Natural killer cell (primary cell): ENCODE data around the gene GABBR2. TPM values are rescaled to one million over a fixed set of nuclear protein-coding genes. Genes with fewer than 3 reads are reported as not detected.

Experiments used
- ATAC-seq, 3 donors: fragments of 150-1000 bp in 2 of 3; fragments of 200-7000 bp in 1 of 3; cut with Tn5 transposase; 1 replicate in 1 of 3; 2 replicates in 2 of 3; pipeline ENCODE4 v1.10.0; 2021; ENCODE audit warnings: mild to moderate bottlenecking in 2 of 3, moderate library complexity in 2 of 3
- DNase-seq, 2 donors: peaks; one replicate each; pipeline versions ENCODE4 v3.0.0 to v3.0.0-alpha.2; 2013 to 2021; ENCODE audit warnings: mixed read lengths in 1 of 2
- H3K27ac ChIP-seq: one replicate; pipeline ENCODE4 v1.5.1; 2013; ENCODE audit warnings: mild to moderate bottlenecking, low read length
- H3K27me3 ChIP-seq: one replicate; pipeline ENCODE4 v1.6.1; 2013; ENCODE audit warnings: low read length; ENCODE audit not compliant: control insufficient read depth, insufficient read depth
- H3K36me3 ChIP-seq: one replicate; pipeline ENCODE4 v1.6.1; 2013; ENCODE audit warnings: low read length; ENCODE audit not compliant: control insufficient read depth, insufficient read depth
- H3K4me1 ChIP-seq: one replicate; pipeline ENCODE4 v1.6.1; 2013; ENCODE audit warnings: low read length; ENCODE audit not compliant: control insufficient read depth, insufficient read depth
- H3K4me3 ChIP-seq: one replicate; pipeline ENCODE4 v1.5.1; 2013; ENCODE audit warnings: low read length
- H3K9me3 ChIP-seq: one replicate; pipeline ENCODE4 v1.6.1; 2013; ENCODE audit warnings: low read length; ENCODE audit not compliant: control insufficient read depth, insufficient read depth
- H3K27ac Mint-ChIP-seq, 2 donors: one replicate each; pipeline ENCODE4 v1.8.0; 2022; ENCODE audit warnings: mild to moderate bottlenecking in 2 of 2, mixed read lengths in 2 of 2, moderate library complexity in 1 of 2
- H3K27me3 Mint-ChIP-seq, 2 donors: one replicate each; pipeline ENCODE4 v1.8.0; 2022; ENCODE audit warnings: low read depth in 2 of 2, mixed read lengths in 2 of 2
- H3K36me3 Mint-ChIP-seq: one replicate; pipeline ENCODE4 v1.8.0; 2022; ENCODE audit warnings: mixed read lengths
- H3K4me1 Mint-ChIP-seq, 2 donors: one replicate each; pipeline ENCODE4 v1.8.0; 2022; ENCODE audit warnings: mixed read lengths in 2 of 2
- H3K4me3 Mint-ChIP-seq: one replicate; pipeline ENCODE4 v1.8.0; 2022; ENCODE audit warnings: mild to moderate bottlenecking, moderate library complexity, mixed read lengths
- H3K9me3 Mint-ChIP-seq, 2 donors: one replicate each; pipeline ENCODE4 v1.8.0; 2022; ENCODE audit warnings: mixed read lengths in 2 of 2
- CTCF ChIP-seq: fragments of 200-600 bp; IDR thresholded peaks from one replicate; pipeline ENCODE4 v1.8.0; 2022; ENCODE audit warnings: antibody characterized with exemption
- WGBS: methylation state at CpG from one replicate; pipeline ENCODE4 v1.1.7; 2013; ENCODE audit warnings: missing lambda C conversion rate; ENCODE audit not compliant: insufficient coverage; 5-methylcytosine and 5-hydroxymethylcytosine counted together
- intact Hi-C: fragments of 100-400 bp; cut with micrococcal nuclease; formaldehyde crosslinking; loops from one replicate; pipeline ENCODE4 v1.14.2; 2022
- total RNA-seq, 4 donors: library from RNA; stranded (reverse); fragments of 120-200 nt in 1 of 4; gene quantifications; one replicate each; pipeline versions ENCODE4 v1.2.3 to v1.2.4, GENCODE V29; 2013 to 2022

Gene GABBR2
- total RNA-seq, 3 donors from 2014 or later (not counting 1 experiment from before 2014, with no cell fraction given): not detected

DNA sequence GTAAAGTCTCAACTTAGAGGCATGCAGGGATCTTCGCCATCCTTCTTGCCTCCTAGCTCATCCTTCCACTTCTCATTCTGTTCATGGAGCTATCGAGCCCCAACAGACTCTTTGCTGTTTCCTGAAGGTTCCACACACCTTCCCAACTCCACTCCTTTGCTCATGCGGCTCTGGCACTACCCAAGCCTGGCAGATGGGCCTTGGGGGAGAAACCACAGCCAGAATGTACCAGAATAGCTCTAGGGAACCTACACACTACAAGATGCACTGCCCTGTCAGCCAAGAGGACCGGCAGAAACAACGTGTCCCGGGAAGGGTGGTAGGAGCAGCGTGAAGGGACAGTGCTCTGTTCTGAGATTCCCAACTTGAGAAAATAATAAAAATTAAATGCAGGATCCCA, 178.9 kb downstream of the GABBR2 start:
- Histone ChIP-seq H3K9me3 (no peaks in the 10 kb centered on the region), H3K27me3 (peaks cover 3% of the 10 kb centered on the region), H3K36me3 (no peaks in the 10 kb centered on the region), H3K4me1 (no peaks in the 10 kb centered on the region), H3K27ac (no peak overlapping the region), H3K4me3 (no peak overlapping the region)
- TF ChIP-seq CTCF: no peak
- DNase-seq (no peak), ATAC-seq (no peak)
- no peak overlapping the region for H3K4me3 Mint-ChIP-seq
- no peaks in the 10 kb centered on the region for H3K9me3 Mint-ChIP-seq
- peaks cover 19% of the 10 kb centered on the region in 2 donors for H3K27me3 Mint-ChIP-seq
- intact Hi-C loops: loop anchor here (10.0 kb wide), 1 partner anchor 245 kb away; no protein-coding TSS in a partner anchor
- no peak overlapping the region for H3K27ac Mint-ChIP-seq
- no peaks in the 10 kb centered on the region for H3K4me1 Mint-ChIP-seq
- no peaks in the 10 kb centered on the region for H3K36me3 Mint-ChIP-seq
- WGBS: 91% methylated on average over 7 of the region's 7 CpGs

- DNase-seq (no peak), ATAC-seq (no peak)
- Mint-ChIP-seq H3K9me3 (no peaks in the 10 kb centered on the region), H3K4me3 (no peak overlapping the region), H3K27me3 (peaks cover 41 to 56% of the 10 kb centered on the region in 2 donors), H3K36me3 (no peaks in the 10 kb centered on the region), H3K4me1 (no peaks in the 10 kb centered on the region), H3K27ac (no peak overlapping the region)
- 60% methylated on average over 5 of the region's 5 CpGs for WGBS
- intact Hi-C loops: no loop called here
- H3K4me1 ChIP-seq: no peaks in the 10 kb centered on the region
- no peaks in the 10 kb centered on the region for H3K9me3 ChIP-seq
- no peak for TF ChIP-seq CTCF
- peaks cover 7% of the 10 kb centered on the region for H3K27me3 ChIP-seq
- H3K4me3 ChIP-seq: no peak overlapping the region
- no peaks in the 10 kb centered on the region for H3K36me3 ChIP-seq
- H3K27ac ChIP-seq: no peak overlapping the region
Observed at GRCh38 chr9:98523231-98523901, 185.4 kb downstream of the GABBR2 start.

DNA sequence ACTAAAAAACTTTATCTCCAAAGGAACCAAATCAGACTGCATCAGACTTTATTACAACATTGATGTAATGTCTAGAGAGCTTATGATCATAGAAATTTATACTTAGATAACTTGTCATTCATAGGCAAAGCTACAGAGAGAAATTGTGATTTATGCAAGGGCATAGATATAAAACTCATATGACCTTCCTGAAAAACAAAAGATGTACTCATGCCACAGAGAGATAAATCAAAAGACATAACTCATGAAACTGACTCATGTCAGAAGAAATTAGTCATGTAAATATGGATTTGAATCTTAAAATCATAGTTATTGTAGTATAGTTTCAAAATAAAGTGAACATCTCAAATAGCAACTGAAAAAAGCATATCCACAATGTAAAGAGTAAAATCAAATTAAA, 186.2 kb downstream of the GABBR2 start:
- H3K36me3 ChIP-seq: no peaks in the 10 kb centered on the region
- DNase-seq (no peak), ATAC-seq (no peak)
- no peak for TF ChIP-seq CTCF
- no peak overlapping the region for H3K4me3 ChIP-seq
- Mint-ChIP-seq H3K9me3 (no peaks in the 10 kb centered on the region), H3K27ac (no peak overlapping the region), H3K27me3 (peaks cover 40 to 56% of the 10 kb centered on the region in 2 donors), H3K4me1 (no peaks in the 10 kb centered on the region), H3K4me3 (no peak overlapping the region), H3K36me3 (no peaks in the 10 kb centered on the region)
- no peaks in the 10 kb centered on the region for H3K4me1 ChIP-seq
- H3K9me3 ChIP-seq: no peaks in the 10 kb centered on the region
- H3K27me3 ChIP-seq: peaks cover 7% of the 10 kb centered on the region
- intact Hi-C loops: no loop called here
- no peak overlapping the region for H3K27ac ChIP-seq

- WGBS: 77% methylated on average over 3 of the region's 3 CpGs
- Mint-ChIP-seq H3K36me3 (no peaks in the 10 kb centered on the region), H3K4me1 (no peaks in the 10 kb centered on the region), H3K9me3 (no peaks in the 10 kb centered on the region), H3K4me3 (no peak overlapping the region), H3K27ac (no peak overlapping the region), H3K27me3 (peaks cover 36 to 50% of the 10 kb centered on the region in 2 donors)
- intact Hi-C loops: no loop called here
- Histone ChIP-seq H3K4me3 (no peak overlapping the region), H3K9me3 (no peaks in the 10 kb centered on the region), H3K27me3 (peaks cover 4% of the 10 kb centered on the region), H3K4me1 (no peaks in the 10 kb centered on the region), H3K36me3 (no peaks in the 10 kb centered on the region), H3K27ac (no peak overlapping the region)
- ATAC-seq (no peak), DNase-seq (no peak)
- no peak for TF ChIP-seq CTCF
Observed at GRCh38 chr9:98521141-98521540, 187.6 kb downstream of the GABBR2 start.
